Keratinocyte (primary cell): Measurements from ENCODE around the gene PPP1R26. TPM values are rescaled to one million over a fixed set of nuclear protein-coding genes. Genes with fewer than 3 reads are reported as not detected.
"Not testable (repeated sequence)": the region's sequence is repeated elsewhere in the genome, so short reads cannot be mapped to it uniquely, and the experiment has no call there.

Experiments
- DNase-seq: peaks from one replicate; pipeline ENCODE4 v3.0.0-alpha.2; 2011; ENCODE audit warnings: low read depth, missing footprints, low spot score
- FAIRE-seq: peaks from 2 replicates; lab custom pipeline; 2011; peaks lifted over from hg19 to GRCh38; lab: Jason Lieb, UNC
- H2AFZ ChIP-seq: 2 replicates; pipeline ENCODE4 v1.6.0; 2012; ENCODE audit warnings: low read length, control low read depth, inconsistent platforms; ENCODE audit not compliant: control insufficient read depth
- H3K27ac ChIP-seq: 2 replicates; pipeline ENCODE4 v1.5.1; 2011; ENCODE audit warnings: low read length; ENCODE audit not compliant: control insufficient read depth, insufficient read depth
- H3K27me3 ChIP-seq: 3 replicates; pipeline ENCODE4 v1.6.0; 2011; ENCODE audit warnings: low read length; ENCODE audit not compliant: control insufficient read depth, insufficient read depth; ENCODE audit errors: extremely low read depth
- H3K36me3 ChIP-seq, 2 experiments: 2 replicates in 1 of 2; 3 replicates in 1 of 2; pipeline ENCODE4 v1.5.1; 2011; ENCODE audit warnings: low read length in 2 of 2, mild to moderate bottlenecking in 1 of 2; ENCODE audit not compliant: control insufficient read depth in 2 of 2, insufficient read depth in 2 of 2; ENCODE audit errors: extremely low read depth in 1 of 2
- H3K4me1 ChIP-seq: 3 replicates; pipeline ENCODE4 v1.5.1; 2011; ENCODE audit warnings: low read length; ENCODE audit not compliant: control insufficient read depth, insufficient read depth; ENCODE audit errors: extremely low read depth
- H3K4me2 ChIP-seq: 3 replicates; pipeline ENCODE4 v1.6.0; 2011; ENCODE audit warnings: low read depth, low read length; ENCODE audit not compliant: control insufficient read depth, insufficient read depth; ENCODE audit errors: extremely low read depth
- H3K4me3 ChIP-seq, 3 experiments: fragments of 200-600 bp in 1 of 3; sonication (generic) in 1 of 3; 2 replicates in 2 of 3; 3 replicates in 1 of 3; pipeline ENCODE4 v1.5.1; 2011 to 2016; ENCODE audit warnings: low read length in 3 of 3, mild to moderate bottlenecking in 3 of 3, control low read depth in 2 of 3, inconsistent platforms in 1 of 3, low read depth in 1 of 3, mixed read lengths in 1 of 3, mixed run types in 1 of 3, moderate library complexity in 1 of 3; ENCODE audit not compliant: control insufficient read depth in 2 of 3, insufficient read depth in 2 of 3; ENCODE audit errors: extremely low read depth in 1 of 3
- H3K79me2 ChIP-seq: 2 replicates; pipeline ENCODE4 v1.6.0; 2012; ENCODE audit warnings: low read length; ENCODE audit not compliant: control insufficient read depth, insufficient read depth
- H3K9ac ChIP-seq: 3 replicates; pipeline ENCODE4 v1.6.0; 2011; ENCODE audit warnings: low read length; ENCODE audit not compliant: control insufficient read depth, insufficient read depth; ENCODE audit errors: extremely low read depth
- H3K9me1 ChIP-seq: 3 replicates; pipeline ENCODE4 v1.6.0; 2011; ENCODE audit warnings: low read length; ENCODE audit not compliant: control insufficient read depth, insufficient read depth; ENCODE audit errors: extremely low read depth
- H3K9me3 ChIP-seq: 2 replicates; pipeline ENCODE4 v1.5.1; 2012; ENCODE audit warnings: low read depth, low read length; ENCODE audit not compliant: control insufficient read depth
- H4K20me1 ChIP-seq: 3 replicates; pipeline ENCODE4 v1.6.0; 2011; ENCODE audit warnings: low read length; ENCODE audit not compliant: control insufficient read depth, insufficient read depth; ENCODE audit errors: extremely low read depth
- CTCF ChIP-seq, 3 experiments: IDR thresholded peaks in 1 of 3; conservative IDR thresholded peaks in 1 of 3; optimal IDR thresholded peaks in 1 of 3; 2 replicates in 2 of 3; 3 replicates in 1 of 3; pipeline versions ENCODE3 to v1.5.1; 2011; ENCODE audit warnings: low read length in 3 of 3, mild to moderate bottlenecking in 3 of 3, moderate library complexity in 2 of 3, control low read depth in 1 of 3, inconsistent platforms in 1 of 3; ENCODE audit not compliant: insufficient read depth in 2 of 3; ENCODE audit errors: extremely low read depth in 1 of 3
- EZH2 ChIP-seq: IDR thresholded peaks from one replicate; pipeline ENCODE4 v1.6.1; 2012; ENCODE audit warnings: inconsistent platforms, mild to moderate bottlenecking, low read length, moderate library complexity
- dilution Hi-C: fragments of 300-500 bp; cut with MboI; formaldehyde crosslinking; loops from one replicate; pipeline ENCODE4 v1.7.0; 2020; ENCODE audit warnings: low sequenced_read_pairs; ENCODE audit not compliant: extremely low pct_ligation_motif_present
- polyA plus RNA-seq, 5 experiments: library from polyadenylated mRNA; depleted of rRNA in 3 of 5; stranded (reverse) in 3 of 5; stranded (forward) in 1 of 5; unstranded in 1 of 5; fragments of >200 nt; gene quantifications; 1 replicate in 1 of 5; 2 replicates in 3 of 5; 3 replicates in 1 of 5; pipeline versions ENCODE4 v1.2.1 to v1.2.3, GENCODE V29; 2011 to 2012; ENCODE audit warnings: missing spikeins in 2 of 5, low read depth in 1 of 5, low replicate concordance in 1 of 5

PPP1R26 gene
- polyA plus RNA-seq, 1 donor (not counting 4 experiments of a cell fraction or from before 2014, with no cell fraction given), result 4.3 TPM

- no peaks in the 10 kb centered on the region for H3K4me1 ChIP-seq
- no peaks in the 10 kb centered on the region for H3K9me3 ChIP-seq
- no peak for FAIRE-seq
- H3K36me3 ChIP-seq, result no peaks in the 10 kb centered on the region
- H3K27ac ChIP-seq, result no peak overlapping the region
- no peak overlapping the region for H3K9ac ChIP-seq
- no peak overlapping the region for H3K4me2 ChIP-seq
- H3K27me3 ChIP-seq, result peaks cover 5% of the 10 kb centered on the region
- no peak overlapping the region for H3K4me3 ChIP-seq
- TF ChIP-seq EZH2 (no peak), CTCF (optimal IDR thresholded peaks at IDR 0.05 in 1 of 3, IDR thresholded peaks at IDR 0.05 in 1 of 3, conservative IDR thresholded peaks at IDR 0.05 in 1 of 3; ENCODE audit: extremely low read depth in 1 of 3, insufficient read depth in 2 of 3, low read length in 3 of 3) (no peak)
- no peak overlapping the region for H2AFZ ChIP-seq
- H3K79me2 ChIP-seq, result no peaks in the 10 kb centered on the region
- dilution Hi-C loops, result no loop called here
- no peak for DNase-seq
- no peaks in the 10 kb centered on the region for H3K9me1 ChIP-seq
- no peaks in the 10 kb centered on the region for H4K20me1 ChIP-seq
Measured at GRCh38 chr9:135455401-135456030, 24.1 kb upstream of the PPP1R26 start.

GRCh38 chr9:135456436-135457104 lies 23.0 kb upstream of the PPP1R26 start:
- Histone ChIP-seq H3K9me3 (no peaks in the 10 kb centered on the region), H3K4me3 (no peak overlapping the region), H3K27ac (no peak overlapping the region), H4K20me1 (no peaks in the 10 kb centered on the region), H3K79me2 (no peaks in the 10 kb centered on the region), H3K27me3 (peaks cover 5% of the 10 kb centered on the region), H3K36me3 (no peaks in the 10 kb centered on the region), H3K4me1 (no peaks in the 10 kb centered on the region), H3K4me2 (no peak overlapping the region), H3K9ac (no peak overlapping the region), H3K9me1 (no peaks in the 10 kb centered on the region), H2AFZ (no peak overlapping the region)
- TF ChIP-seq EZH2 (no peak), CTCF (optimal IDR thresholded peaks at IDR 0.05 in 1 of 3, IDR thresholded peaks at IDR 0.05 in 1 of 3, conservative IDR thresholded peaks at IDR 0.05 in 1 of 3; ENCODE audit: extremely low read depth in 1 of 3, insufficient read depth in 2 of 3, low read length in 3 of 3) (no peak)
- FAIRE-seq (no peak), DNase-seq (no peak)
- dilution Hi-C loops, result no loop called here

- H2AFZ ChIP-seq, dilution Hi-C loops: not testable (repeated sequence)
Measured at GRCh38 chr9:135458478-135458877, 21.1 kb upstream of the PPP1R26 start.

More at GRCh38 chr9:135458478-135458877, 21.1 kb upstream of the PPP1R26 start:
- H3K9me1 ChIP-seq, H3K9me3 ChIP-seq, H3K36me3 ChIP-seq, H3K27me3 ChIP-seq, H3K4me2 ChIP-seq, FAIRE-seq, H4K20me1 ChIP-seq, H3K79me2 ChIP-seq, H3K9ac ChIP-seq, DNase-seq, H3K27ac ChIP-seq, H3K4me3 ChIP-seq: not testable (repeated sequence)
- H3K4me1 ChIP-seq, result peaks cover 11% of the 10 kb centered on the region
